IPS DF 4.7 (cell line): ENCODE data around the gene GNAI3.

Experiments used
- DNase-seq: peaks from one replicate; pipeline ENCODE4 v3.0.0-alpha.2; 2013; ENCODE audit warnings: low spot score; ENCODE audit errors: extremely low read depth

Gene GNAI3

DNA sequence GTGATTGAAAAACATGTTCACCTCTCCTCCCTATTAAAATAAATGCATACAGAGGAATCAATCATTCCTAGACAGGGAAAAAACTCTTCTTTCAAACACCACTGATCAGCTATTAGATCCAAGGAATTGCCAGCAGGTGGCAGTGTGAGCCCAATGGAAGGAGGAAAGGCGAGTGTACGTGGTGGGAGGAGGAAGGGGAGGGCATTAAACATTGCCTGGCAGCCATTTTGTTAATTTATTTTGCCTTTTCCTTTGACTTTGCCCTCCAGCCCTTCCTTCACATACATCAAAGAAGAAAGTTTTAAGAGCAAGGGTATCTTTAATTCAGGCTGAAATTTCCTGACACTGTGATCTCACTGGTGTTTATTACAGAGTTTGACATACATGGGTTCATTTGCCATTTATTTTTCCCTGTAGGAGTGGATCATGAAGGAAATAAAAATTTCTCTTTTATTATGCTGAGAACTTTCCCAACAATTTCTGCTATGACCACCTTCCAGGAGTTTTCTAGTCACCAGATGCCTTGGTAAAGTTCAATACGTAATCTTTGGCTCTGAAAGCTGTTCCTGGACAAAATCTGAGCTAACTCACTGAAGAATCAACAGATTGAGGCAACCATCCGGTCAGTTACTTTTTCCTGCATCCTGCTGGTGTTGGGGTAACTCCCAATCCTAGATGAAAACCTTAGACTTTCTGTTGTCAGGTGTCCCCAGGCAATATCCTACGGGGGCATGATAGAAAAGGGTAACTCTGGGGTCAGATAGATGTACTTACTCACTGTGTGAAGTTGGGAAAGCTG lies 1.9 kb upstream of the GNAI3 start:
- DNase-seq = peak; percentile 69

DNA sequence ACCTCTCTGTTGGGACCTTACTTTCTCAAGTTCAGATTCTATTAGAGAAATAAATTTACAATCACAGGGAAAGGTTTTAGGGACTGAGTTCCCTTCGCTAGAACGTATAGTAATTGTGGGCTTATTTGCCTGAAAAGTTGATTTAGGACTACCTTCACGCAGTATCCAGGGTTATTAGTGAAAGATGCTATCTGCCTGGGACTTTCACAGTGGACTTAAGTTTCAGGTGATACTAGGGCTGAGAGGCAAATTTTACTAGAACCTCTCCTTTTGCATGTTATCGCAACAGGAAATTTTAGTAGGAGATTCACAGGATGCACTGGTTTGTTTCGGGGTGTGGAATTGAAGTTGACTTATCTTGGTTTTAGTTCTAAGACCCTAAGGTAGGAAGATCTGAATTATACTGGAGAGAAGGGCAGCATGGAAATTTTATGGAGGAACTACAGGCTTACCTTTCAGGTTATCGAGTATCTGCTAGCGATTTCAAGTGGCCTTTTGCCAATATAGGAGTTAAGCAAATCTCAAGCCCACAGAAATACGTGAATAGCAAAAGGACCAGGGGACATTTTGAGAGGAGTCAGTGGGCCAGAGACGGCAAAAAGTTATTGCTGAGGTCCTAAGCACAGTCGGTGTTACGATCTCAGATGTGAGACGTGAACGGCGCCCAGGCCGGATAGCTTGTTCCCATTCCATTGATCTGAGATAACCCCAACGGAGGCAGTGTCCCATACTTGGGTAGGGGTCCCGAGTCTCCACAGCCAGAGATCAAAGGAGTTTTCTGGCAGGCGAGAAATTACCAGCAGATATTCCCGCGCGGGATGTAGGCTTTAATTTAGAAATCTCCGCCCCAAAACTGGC lies 723 bp upstream of the GNAI3 start:
- no peak for DNase-seq

DNA sequence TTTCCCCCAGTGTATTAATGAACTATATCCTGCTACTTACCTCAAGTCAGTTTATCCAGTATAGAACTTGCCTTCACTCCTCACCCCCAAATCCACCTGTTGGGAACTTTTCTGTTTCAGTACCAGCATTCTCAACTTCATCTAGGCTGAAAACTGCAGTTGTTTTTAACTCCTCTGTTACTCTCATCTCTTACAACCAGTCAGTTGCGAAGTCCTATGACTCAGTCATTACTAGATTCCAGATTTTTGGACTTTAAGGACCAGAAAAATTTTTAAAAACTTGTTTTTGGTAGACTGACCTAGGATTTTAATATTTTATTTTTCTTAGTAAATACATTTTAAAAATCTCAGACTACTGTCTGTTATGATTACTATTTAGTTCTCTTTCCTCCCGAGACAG lies 8.1 kb downstream of the GNAI3 start:
- DNase-seq = no peak

DNA sequence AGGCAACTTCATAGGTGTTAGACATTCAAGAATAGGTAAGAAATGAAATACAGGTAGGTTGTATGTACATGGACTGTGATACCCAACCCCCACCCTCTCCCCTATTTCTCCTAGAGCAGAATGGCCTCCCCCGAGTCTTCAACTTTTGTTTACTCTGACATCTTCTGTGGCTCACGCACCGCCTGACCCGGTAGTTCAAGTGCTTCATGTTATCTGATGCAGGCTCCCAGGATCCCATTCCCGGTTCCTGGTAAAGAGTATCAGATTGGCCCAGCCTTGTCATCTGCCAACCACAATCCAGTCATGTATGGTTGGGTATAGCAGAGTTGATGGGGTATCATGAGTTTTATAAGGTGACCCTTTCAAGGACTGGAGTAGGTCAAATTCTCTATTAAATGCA lies 9.1 kb downstream of the GNAI3 start:
- DNase-seq = no peak

DNA sequence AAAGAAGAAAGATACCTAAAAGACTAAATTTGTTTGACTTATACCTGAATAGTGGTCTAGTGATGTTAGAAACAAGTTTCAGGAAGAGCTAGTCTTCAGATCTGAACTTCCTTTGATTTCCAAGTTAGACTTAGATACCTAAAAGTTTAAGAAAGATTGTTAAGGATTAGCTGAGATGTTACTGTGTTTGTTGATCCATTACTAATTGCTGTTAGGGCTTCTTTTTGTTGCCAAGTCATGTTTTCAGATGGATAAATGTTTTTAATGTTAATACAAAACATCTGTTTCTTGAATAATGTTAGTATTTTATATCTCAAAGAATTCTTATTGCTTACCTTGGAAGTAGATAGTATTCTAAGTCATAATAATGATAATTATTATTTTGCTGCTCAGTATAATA lies 11.6 kb downstream of the GNAI3 start:
- no peak for DNase-seq

DNA sequence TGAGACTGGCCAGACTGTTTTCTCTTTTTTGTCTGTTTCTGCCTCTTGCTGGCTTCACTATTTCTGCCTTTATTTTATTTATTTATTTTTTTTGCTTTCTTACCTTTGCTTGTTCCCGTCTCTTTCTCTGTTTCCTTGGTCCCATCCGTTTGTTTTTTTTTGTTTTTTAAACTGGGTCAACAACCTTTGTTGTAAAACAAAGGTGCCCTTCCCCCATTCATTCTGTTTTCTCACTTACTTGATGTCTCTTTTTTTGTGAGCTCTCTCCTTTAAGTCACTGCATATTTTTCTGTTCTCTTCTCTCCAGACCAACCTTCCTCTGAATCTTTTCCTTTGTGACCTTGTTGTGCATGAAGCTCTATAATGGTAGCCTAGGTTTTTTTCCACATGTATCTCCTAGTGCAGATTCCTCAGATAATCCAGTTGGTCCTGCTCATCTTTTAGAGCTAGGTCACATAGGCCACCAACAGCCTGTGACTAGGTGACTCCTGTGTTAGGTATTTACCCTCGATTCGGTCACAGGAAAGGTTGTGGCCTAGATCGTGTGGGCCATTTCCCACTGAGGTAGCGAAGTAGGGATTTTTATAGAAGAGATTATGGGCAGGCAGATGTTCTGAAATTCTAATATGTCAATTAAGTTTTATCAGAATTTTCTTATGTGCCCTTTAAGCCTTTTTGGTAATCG lies 15.9 kb downstream of the GNAI3 start:
- DNase-seq = no peak

DNA sequence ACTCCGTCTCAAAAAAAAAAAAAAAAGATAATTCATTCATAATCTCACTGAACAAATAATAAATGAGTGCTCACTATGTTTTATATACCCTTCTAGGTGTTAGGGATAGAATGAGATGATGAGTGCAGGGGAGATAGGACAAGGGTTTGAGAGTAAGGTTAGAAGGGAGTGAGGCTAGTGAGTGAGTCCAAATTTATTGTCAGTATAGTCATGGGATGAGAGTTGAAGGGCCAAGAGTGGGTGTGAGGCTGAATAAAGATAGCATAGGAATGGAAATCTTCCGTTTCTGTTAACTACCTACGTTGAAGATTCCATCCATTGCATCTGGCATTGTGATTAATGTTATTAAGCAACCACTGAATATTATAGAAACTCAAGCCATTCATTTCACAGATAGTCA lies 16.8 kb downstream of the GNAI3 start:
- no peak for DNase-seq

DNA sequence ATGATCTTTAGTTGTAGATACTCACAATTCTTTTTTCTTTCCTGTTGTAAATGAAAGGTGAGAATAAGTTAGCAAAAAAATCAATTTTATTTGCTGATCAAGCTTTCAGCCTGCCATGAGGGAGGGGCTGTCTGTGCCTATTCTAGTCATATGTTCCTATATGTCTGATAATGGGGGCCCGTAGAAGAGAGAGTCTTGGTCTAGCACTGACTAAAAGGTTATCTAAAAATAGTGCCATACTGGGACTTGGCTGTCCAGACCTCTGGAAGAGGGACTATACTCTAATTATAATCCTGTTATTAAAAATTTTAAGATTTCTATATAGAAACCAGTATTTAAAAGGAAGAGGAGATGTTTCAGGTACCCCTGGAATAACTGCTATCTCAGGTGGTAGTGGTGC lies 18.6 kb downstream of the GNAI3 start:
- no peak for DNase-seq

DNA sequence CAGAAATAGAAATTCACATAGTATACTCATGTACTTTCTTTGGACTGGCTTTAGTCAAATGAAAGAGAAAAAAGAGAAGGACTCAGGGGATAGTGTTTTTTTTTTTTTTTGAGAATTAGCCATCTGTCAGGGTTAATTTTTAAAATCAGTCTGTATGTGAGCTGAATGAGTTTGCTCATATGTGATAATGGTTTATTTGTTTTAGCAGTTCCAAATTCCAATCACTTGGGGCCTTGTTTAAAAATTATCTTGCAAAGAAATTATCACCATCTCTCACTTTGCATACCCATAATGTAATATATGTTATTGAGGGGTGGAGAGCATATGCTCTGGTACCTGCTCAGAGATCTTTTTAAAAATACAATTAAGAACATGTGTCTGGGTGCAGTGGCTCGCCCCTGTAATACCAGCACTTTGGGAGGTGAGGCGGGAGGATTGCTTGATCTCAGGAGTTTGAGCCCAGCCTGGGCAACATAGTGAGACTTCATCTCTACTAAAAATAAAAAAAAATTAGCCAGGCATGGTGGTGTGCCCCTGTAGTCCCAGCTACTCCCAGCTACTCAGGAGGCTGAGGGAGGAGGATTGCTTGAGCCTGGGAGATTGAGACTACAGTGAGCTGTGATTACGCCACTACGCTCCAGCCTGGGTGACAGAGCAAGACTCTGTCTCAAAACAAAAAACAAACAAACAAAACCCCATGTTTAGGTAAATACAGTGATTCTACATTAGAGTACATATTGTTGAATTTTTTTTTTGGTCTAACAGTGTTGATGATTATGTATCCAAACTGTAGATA lies 19.7 kb downstream of the GNAI3 start:
- no peak for DNase-seq

DNA sequence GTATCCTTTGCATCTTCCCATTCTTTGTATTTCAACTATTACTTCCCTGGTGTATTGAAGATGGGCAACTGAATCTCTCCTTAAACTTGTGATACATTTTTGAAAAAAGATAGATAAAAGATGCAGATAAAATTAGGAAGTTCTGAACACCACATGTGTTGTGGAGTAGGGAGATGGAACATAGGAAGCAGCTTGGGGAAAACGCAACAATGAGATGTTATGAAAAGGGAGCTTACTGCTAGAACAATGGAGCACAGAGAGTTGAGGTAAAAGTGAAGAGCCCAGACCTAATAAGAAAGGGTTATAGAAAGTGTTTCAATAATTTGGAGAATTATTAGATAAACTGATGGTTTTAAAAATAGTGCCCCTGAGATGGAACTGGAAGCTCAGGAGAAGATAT lies 20.9 kb downstream of the GNAI3 start:
- no peak for DNase-seq

DNA sequence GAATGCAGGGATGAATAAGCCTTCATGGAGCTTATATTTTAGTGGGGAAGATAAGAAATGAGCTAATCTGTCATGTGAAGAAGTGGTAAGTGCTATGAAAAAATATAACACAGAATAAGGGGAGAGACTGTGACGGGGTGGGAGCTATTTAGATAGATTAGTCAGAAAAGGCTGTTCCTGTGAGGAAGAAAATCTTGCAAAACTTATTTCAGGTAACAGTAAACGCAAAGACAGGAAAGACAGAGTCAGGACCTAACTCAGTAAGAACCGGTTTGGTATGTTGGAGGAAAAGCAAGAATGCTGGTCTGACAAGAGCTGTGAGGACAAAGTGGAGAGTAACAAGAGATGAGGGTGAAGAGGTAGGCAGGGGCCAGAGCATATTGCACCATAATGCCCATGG lies 22.0 kb downstream of the GNAI3 start:
- no peak for DNase-seq

DNA sequence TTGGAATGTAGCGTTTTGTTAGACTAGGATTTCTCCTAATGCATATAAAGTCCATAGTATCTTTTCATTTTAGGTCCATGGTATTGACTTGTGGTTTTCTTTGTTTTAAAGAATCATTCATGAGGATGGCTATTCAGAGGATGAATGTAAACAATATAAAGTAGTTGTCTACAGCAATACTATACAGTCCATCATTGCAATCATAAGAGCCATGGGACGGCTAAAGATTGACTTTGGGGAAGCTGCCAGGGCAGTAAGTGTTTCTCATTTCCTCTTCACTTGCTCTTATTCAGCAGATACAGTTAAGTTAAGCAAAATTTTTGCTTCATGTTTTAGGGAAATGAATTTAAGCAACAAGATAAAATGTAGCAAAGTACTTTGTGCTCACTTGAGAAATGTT lies 25.4 kb downstream of the GNAI3 start:
- no peak for DNase-seq

DNA sequence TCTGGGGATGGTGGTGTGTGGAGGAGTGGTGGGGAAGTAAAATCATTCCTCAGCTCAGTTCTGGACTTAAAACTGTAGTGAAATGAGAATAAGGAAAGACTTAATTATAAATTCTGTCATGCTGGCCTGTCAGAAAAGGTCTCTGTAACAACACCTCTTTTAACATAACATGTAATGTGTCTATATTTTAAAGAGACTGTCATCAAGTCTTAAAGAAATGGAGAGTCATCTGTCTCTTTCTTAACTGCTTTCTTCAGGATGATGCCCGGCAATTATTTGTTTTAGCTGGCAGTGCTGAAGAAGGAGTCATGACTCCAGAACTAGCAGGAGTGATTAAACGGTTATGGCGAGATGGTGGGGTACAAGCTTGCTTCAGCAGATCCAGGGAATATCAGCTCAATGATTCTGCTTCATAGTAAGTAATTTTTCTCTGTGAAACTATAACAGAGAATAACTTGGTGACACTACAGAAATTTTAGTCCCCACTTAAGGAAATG lies 30.6 kb downstream of the GNAI3 start:
- DNase-seq = no peak

DNA sequence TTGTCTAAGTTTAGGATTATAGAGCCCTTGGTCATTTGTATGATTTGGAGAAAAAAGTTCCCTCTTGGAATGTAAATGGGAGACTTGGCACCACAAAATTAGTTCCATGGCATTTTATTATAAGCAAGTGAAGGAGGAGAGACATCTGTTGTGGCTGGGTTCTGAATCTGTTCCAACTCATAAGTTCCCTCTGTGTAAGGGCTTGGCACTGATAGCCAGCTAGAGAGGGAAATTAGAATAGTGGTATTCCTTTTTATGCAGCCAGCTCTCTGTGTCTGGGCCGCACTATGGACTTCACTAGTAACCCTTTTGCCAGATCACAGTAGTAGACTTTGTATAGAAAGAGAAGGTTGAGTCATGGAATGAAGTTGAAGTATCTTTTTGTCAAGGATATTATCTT lies 31.1 kb downstream of the GNAI3 start:
- DNase-seq = no peak

DNA sequence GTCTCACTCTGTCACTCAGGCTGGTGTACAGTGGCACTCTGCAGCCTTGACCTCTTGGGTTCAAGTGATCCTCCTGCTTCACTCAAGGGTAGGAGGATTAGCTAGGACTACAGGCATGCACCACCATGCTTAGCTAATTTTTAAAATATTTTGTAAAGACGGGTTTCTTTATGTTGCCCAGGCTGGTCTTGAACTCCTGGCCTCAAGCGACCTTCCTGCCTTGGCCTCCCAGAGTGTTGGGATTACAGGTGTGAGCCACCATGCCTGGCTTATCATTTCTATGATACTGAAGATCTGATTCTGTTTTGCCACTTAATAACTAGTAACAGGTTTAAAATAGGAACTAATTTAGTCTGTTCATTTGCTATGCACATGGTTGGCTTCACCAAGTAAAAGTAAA lies 33.6 kb downstream of the GNAI3 start:
- DNase-seq = no peak

DNA sequence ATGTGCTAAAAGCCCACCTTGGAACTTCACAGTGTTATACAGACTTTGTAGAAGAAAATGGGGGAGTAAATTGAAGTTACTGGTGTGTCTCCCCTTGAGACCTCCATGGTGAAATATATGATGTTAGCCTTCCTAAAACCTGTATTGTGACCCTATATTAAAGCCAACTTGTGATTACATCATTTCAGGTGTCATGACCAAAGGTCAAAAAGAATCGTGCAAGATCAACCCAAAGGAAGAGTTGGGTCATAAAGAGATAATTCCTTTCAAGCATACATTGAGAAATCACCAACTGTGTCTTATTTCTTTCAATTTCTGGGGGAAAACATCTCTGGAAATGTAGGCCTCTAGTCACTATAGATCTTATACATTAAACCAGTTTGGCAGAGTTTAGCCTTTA lies 36.4 kb downstream of the GNAI3 start:
- no peak for DNase-seq

DNA sequence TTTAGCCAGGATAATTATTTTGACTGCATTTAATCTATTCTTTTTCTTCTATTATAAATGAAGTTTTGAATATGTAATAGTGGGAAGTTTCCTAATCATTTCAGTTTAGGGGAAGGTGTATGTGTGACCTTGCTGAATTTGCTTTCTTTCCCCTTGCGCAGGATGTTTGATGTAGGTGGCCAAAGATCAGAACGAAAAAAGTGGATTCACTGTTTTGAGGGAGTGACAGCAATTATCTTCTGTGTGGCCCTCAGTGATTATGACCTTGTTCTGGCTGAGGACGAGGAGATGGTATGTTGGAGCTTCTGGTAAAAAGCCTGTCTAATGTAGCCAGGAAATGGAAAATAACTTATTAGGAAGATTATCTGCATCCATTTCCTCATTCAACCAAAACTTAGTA lies 37.6 kb downstream of the GNAI3 start:
- DNase-seq = no peak

DNA sequence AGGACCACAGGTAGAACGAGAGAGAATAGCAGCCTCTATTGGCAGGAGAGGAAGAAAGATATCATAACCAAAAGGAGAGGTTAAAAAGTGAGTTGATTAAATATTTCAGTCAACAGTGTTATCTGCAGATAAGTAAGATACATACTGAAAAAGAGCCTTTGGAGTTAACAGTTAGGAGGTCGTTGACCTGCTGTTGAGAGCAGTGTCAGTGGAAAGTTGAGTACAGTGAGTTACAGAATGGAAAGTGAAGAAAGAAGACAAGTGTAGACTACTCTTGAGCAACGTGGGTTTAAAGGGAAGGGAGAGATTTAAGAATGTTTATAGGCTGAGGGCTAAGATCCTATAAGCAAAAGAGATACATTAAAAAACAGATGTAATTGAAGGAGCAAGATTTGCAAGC lies 40.8 kb downstream of the GNAI3 start:
- no peak for DNase-seq

DNA sequence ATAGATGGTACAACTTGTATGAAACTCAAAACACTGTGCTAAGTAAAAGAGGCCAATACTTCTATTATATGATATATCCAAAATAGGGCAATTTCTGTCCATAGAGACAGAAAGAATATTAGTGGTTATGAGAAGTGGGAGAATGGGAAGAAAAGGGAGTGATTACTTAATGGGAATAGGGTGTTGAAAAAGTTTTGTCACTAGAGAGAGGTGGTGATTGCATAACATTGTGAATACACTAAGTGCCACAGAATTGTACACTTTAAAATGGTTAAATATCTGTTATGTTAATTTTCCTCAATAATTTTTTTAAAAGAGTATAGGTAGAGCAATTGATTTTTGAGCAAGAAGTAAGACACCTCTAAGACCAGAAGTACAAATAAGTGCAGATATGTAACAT lies 41.3 kb downstream of the GNAI3 start:
- no peak for DNase-seq

DNA sequence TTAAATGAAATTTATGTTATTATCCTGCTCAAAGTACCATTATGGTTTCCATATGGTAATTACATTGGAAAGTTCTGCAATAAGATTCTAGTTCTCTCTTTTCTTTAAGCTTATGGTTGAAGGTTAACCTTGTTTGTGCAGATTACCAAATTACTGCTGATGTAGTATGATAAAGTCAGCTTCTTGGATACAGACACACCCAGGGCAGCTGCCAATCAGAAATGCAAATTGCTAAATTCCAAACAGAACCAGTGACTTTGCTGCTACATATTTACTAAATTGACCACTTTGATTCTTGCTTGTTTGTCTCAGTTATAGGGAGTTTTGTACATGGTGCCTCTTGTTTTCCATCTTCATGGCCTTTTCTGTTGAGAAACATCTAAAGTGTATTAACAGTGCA lies 44.5 kb downstream of the GNAI3 start:
- no peak for DNase-seq

DNA sequence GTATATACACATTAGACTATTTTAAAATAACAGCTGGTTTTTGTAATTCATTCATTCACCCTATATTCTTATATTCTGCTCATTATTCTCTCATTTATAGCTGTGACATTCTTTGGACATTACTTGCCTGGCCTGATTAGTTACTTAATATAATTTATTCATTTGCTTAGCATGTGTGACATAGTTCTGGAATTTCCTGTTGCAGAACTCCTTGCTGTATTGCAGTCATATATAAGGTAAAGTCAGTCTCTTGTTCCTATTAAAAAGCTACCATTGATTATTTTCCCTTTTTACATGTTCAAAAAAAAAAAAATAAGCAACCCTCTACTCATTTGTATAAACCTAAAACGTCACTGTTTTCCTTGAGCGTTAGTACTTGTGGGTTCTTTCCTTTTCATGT lies 47.1 kb downstream of the GNAI3 start:
- DNase-seq = no peak
